Activated CD8-positive, alpha-beta T cell treated with anti-CD3 and anti-CD28 coated beads for 36 hours (primary cell): Measurements from ENCODE around the gene RPL22. TPM values are rescaled to one million over a fixed set of nuclear protein-coding genes. Genes with fewer than 3 reads are reported as not detected.

ENCODE experiments used
- ATAC-seq: fragments of 200-7000 bp; cut with Tn5 transposase; one replicate; pipeline ENCODE4 v1.10.0; 2021; ENCODE audit warnings: mild to moderate bottlenecking, moderate library complexity
- CTCF ChIA-PET: fragments of 350-600 bp; sonication (Branson Sonifier 250); formaldehyde crosslinking; loops from one replicate; lab custom pipeline; 2021; ENCODE audit warnings: antibody characterized with exemption; lab: Charles Lee
- POLR2A ChIA-PET: fragments of 350-600 bp; sonication (Branson Sonifier 250); formaldehyde crosslinking; loops from one replicate; lab custom pipeline; 2021; ENCODE audit warnings: antibody characterized with exemption; lab: Charles Lee
- DNase-seq: peaks from one replicate; pipeline ENCODE4 v3.0.0-alpha.2; 2020
- H3K27ac Mint-ChIP-seq: one replicate; pipeline ENCODE4 v1.8.0; 2021; ENCODE audit warnings: mild to moderate bottlenecking, mixed read lengths
- H3K27me3 Mint-ChIP-seq: one replicate; pipeline ENCODE4 v1.8.0; 2021; ENCODE audit warnings: mixed read lengths
- H3K36me3 Mint-ChIP-seq: one replicate; pipeline ENCODE4 v1.8.0; 2021; ENCODE audit warnings: low read depth, mixed read lengths
- H3K4me1 Mint-ChIP-seq: one replicate; pipeline ENCODE4 v1.8.0; 2021; ENCODE audit warnings: low read depth, mixed read lengths
- H3K4me3 Mint-ChIP-seq: one replicate; pipeline ENCODE4 v1.8.0; 2021; ENCODE audit warnings: mild to moderate bottlenecking, moderate library complexity, mixed read lengths
- H3K9me3 Mint-ChIP-seq: one replicate; pipeline ENCODE4 v1.8.0; 2021; ENCODE audit warnings: mixed read lengths
- intact Hi-C: fragments of 100-400 bp; cut with micrococcal nuclease; formaldehyde crosslinking; loops from one replicate; pipeline ENCODE4 v1.10.0; 2022
- total RNA-seq, 2 experiments: library from RNA; stranded (reverse); gene quantifications; one replicate each; pipeline ENCODE4 v1.2.3, GENCODE V29; 2021
- TF ChIP-seq, protein P1 (sequence below): fragments of 200-600 bp; IDR thresholded peaks from one replicate; pipeline ENCODE4 v1.8.0; 2022; ENCODE audit warnings: antibody characterized with exemption, mild to moderate bottlenecking

RPL22 gene
- total RNA-seq, 2 experiments from 2014 or later: 372 to 473 TPM

DNA sequence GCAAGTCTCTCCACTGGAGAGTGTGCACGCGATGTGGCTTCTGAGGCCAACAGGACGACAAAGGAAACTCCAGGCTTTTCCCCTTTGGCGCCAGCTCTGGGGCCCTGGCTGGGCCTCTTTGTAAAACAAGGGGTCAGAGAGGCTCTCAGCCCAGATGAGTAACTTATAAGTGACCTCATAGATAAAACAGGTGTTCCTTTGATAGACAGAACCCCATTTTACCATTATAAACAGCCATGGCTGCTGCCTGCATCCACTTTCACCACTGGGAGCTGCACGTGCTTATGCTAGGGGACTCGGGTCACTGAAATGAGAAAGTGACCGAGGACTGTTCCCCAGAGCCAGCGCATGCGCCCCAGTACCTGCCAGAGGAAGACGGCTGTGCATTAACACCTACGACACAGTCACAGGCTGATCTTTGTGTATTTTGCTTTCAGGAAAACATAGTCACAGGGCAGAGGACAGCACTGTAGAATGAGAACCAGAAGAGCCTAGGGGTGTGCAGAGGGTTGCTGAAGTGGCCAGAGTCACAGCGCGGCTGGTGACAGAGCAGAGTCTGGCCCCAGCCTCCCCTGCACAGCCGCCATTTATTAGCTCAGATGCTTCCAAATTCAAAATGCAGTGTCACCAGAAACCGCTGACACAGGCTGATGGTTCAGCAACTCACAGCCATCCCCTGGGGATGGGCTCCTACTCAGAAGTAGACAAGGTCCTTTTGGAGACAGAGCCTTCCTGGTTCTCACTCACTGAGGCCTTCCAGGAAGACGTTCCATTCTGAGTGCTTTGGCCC lies 19.2 kb upstream of the RPL22 start:
- intact Hi-C loops: no loop called here
- Mint-ChIP-seq H3K9me3 (no peaks in the 10 kb centered on the region), H3K27me3 (peaks cover 4% of the 10 kb centered on the region), H3K4me3 (no peak overlapping the region), H3K4me1 (no peaks in the 10 kb centered on the region), H3K36me3 (peaks cover 5% of the 10 kb centered on the region), H3K27ac (no peak overlapping the region)
- ChIA-PET CTCF (interaction anchor here (0.8 kb wide), 1 partner anchor 13 kb away, joined by 3 read pairs; the partner anchor contains the start of gene RNF207), POLR2A (no interaction called here)
- TF ChIP-seq, protein P1, sequence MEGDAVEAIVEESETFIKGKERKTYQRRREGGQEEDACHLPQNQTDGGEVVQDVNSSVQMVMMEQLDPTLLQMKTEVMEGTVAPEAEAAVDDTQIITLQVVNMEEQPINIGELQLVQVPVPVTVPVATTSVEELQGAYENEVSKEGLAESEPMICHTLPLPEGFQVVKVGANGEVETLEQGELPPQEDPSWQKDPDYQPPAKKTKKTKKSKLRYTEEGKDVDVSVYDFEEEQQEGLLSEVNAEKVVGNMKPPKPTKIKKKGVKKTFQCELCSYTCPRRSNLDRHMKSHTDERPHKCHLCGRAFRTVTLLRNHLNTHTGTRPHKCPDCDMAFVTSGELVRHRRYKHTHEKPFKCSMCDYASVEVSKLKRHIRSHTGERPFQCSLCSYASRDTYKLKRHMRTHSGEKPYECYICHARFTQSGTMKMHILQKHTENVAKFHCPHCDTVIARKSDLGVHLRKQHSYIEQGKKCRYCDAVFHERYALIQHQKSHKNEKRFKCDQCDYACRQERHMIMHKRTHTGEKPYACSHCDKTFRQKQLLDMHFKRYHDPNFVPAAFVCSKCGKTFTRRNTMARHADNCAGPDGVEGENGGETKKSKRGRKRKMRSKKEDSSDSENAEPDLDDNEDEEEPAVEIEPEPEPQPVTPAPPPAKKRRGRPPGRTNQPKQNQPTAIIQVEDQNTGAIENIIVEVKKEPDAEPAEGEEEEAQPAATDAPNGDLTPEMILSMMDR: no peak
- no peak for ATAC-seq
- no peak for DNase-seq

DNA sequence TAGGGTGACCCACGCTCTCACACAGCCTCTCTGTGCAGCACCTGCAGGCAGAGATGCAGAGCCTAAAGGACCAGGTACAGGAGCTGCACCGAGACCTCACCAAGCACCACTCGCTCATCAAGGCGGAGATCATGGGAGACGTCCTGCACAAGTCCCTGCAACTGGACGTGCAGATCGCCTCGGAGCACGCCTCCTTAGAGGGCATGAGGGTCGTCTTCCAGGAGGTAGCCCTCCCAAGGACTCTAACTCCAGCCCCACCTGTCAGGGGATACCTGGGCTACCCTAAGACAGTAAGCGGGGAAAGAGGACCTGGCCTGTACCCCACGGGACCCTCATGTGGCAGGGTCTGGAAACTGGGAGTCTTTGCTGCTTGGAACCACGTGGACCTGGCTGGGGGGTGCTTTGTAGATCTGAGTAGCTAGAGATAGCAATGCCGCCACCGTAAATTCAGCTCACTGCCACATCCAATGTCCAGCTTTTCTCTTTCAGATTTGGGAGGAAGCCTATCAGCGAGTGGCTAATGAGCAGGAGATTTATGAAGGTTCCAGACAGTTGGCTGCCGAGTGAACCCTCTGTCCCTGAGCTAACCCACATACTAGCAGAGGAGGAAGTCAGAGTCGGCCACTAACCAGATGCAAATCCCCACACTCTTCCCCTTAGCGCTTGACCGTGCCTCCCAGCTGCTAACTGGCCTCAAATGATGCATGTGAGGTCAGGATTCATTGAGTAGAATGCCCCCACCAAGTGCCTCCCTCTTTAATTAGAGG lies 13.0 kb upstream of the RPL22 start:
- Mint-ChIP-seq H3K4me3 (no peak overlapping the region), H3K27ac (no peak overlapping the region), H3K4me1 (peaks cover 8% of the 10 kb centered on the region), H3K36me3 (no peaks in the 10 kb centered on the region), H3K27me3 (peaks cover 24% of the 10 kb centered on the region), H3K9me3 (no peaks in the 10 kb centered on the region)
- DNase-seq (no peak), ATAC-seq (no peak)
- intact Hi-C loops: no loop called here
- ChIA-PET POLR2A (no interaction called here), CTCF (no interaction called here)
- TF ChIP-seq, protein P1: no peak

DNA sequence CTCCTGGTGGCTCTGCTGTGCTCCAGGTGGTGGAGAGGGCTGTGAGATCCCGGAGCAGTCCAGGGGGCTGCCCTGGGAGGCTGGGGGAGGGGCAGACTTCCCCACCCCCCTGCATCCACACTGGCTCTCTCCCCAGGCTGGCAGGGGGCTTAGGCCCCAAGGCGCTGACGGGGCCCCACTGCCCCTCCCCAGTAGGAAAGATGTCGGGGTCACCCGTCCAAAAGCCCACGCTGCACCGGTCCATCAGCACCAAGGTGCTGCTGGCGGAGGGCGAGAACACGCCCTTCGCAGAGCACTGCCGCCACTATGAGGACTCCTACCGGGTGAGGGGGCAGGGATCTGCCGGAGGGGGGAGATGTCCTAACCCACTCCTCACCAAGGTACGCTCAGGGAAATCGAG lies 12.3 kb upstream of the RPL22 start:
- POLR2A ChIA-PET: no interaction called here
- no peak for DNase-seq
- no peak for ATAC-seq
- CTCF ChIA-PET: no interaction called here
- TF ChIP-seq, protein P1: no peak
- no peaks in the 10 kb centered on the region for H3K9me3 Mint-ChIP-seq
- H3K27me3 Mint-ChIP-seq: peaks cover 28% of the 10 kb centered on the region
- H3K4me3 Mint-ChIP-seq: no peak overlapping the region
- no peaks in the 10 kb centered on the region for H3K36me3 Mint-ChIP-seq
- H3K4me1 Mint-ChIP-seq: peaks cover 10% of the 10 kb centered on the region
- H3K27ac Mint-ChIP-seq: no peak overlapping the region
- intact Hi-C loops: no loop called here

DNA sequence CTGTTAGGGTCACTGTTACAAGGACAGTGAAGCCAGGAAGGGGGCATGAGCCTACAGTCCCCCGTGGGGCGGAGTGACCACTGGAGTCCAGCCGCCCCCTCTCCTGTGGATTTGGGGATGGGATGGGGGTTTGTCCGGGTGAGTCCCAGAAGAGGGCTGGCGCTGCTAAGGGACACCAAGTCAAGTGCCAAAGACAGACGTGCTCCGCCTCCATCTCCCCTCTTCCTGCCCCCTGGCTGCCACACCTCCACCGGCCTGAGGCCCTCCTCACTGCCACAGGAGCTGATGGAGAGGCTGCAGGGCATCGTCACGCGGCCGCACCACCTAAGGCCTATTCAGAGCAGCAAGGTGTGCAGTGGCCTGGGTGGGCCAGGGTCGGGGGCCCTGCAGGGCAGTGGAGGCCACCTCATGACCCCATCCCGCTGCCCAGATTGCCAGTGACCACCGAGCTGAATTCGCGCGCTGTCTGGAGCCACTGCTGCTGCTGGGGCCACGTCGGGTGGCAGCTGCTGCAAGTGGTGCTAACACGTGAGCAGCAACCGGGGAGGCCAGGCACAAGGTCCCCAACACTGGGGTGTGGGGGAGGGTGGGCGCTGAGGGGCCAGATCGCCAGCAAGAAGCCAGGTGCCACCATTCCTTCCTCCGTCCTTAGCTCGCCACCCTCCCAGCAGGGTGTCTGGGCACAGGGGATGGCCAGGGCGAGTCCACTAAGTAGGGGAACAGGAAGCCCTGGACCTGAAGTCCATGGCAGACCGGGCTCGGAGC lies 11.4 kb upstream of the RPL22 start:
- ChIA-PET POLR2A (no interaction called here), CTCF (interaction anchor here (1.2 to 1.5 kb wide), 3 partner anchors 11 to 21 kb away, joined by 3 read pairs; no protein-coding TSS in a partner anchor)
- no peak for DNase-seq
- Mint-ChIP-seq H3K27ac (no peak overlapping the region), H3K4me3 (no peak overlapping the region), H3K9me3 (no peaks in the 10 kb centered on the region), H3K36me3 (no peaks in the 10 kb centered on the region), H3K27me3 (peaks cover 30% of the 10 kb centered on the region), H3K4me1 (peaks cover 10% of the 10 kb centered on the region)
- intact Hi-C loops: no loop called here
- ATAC-seq: no peak
- TF ChIP-seq, protein P1: no peak
